OCI-LY3 (cell line): ENCODE measurements around the gene NEU2.

Experiments used
- H2AFZ ChIP-seq: fragments of 200-600, 300-600 bp; shearing (Covaris generic); 2 replicates; pipeline ENCODE4 v1.6.0; 2014; ENCODE audit warnings: antibody characterized with exemption, low read depth, low read length
- H3K27ac ChIP-seq: fragments of 200-600, 300-600 bp; sonication (generic); 2 replicates; pipeline ENCODE4 v1.5.1; 2014; ENCODE audit warnings: mild to moderate bottlenecking, low read length, moderate library complexity, mixed read lengths
- H3K27me3 ChIP-seq: fragments of 200-600, 300-600 bp; sonication (generic); 2 replicates; pipeline ENCODE4 v1.6.1; 2014; ENCODE audit warnings: low read depth, low read length, mixed read lengths
- H3K36me3 ChIP-seq: fragments of 200-600, 300-600 bp; sonication (generic); replicated peaks from 2 replicates; pipeline ENCODE3; 2014; ENCODE audit warnings: low read depth, low read length, mixed read lengths
- H3K4me1 ChIP-seq: fragments of 300-600, 200-600 bp; sonication (generic); 2 replicates; pipeline ENCODE4 v1.6.1; 2014; ENCODE audit warnings: low read length, mixed read lengths
- H3K4me2 ChIP-seq: fragments of 200-600, 300-600 bp; sonication (generic); 2 replicates; pipeline ENCODE4 v1.6.1; 2014; ENCODE audit warnings: low read length, mixed read lengths
- H3K4me3 ChIP-seq: fragments of 300-600, 200-600 bp; sonication (generic); 2 replicates; pipeline ENCODE4 v1.5.1; 2014; ENCODE audit warnings: antibody characterized with exemption, mild to moderate bottlenecking, low read length, moderate library complexity
- H3K79me2 ChIP-seq: fragments of 300-600, 200-600 bp; shearing (Covaris generic); 2 replicates; pipeline ENCODE4 v1.6.1; 2014; ENCODE audit warnings: mild to moderate bottlenecking, low read length, mixed read lengths
- H3K9ac ChIP-seq: fragments of 300-600, 200-600 bp; shearing (Covaris generic); 2 replicates; pipeline ENCODE4 v1.6.0; 2014; ENCODE audit warnings: mild to moderate bottlenecking, low read length, moderate library complexity
- H3K9me3 ChIP-seq: fragments of 200-600, 300-600 bp; shearing (Covaris generic); 2 replicates; pipeline ENCODE4 v1.6.1; 2014; ENCODE audit warnings: low read length, mixed read lengths; ENCODE audit not compliant: insufficient read depth
- H4K20me1 ChIP-seq: fragments of 200-600, 300-600 bp; sonication (generic); 2 replicates; pipeline ENCODE4 v1.6.1; 2016; ENCODE audit warnings: low read length, mixed read lengths; ENCODE audit not compliant: insufficient read depth
- CTCF ChIP-seq: fragments of 200-600, 300-600 bp; sonication (generic); IDR thresholded peaks from 2 replicates; pipeline ENCODE4 v1.5.1; 2014; ENCODE audit warnings: antibody characterized with exemption, low read length, low read depth
- EZH2phosphoT487 ChIP-seq: fragments of 200-600 bp; shearing (Covaris generic); IDR thresholded peaks from 2 replicates; pipeline ENCODE4 v1.6.1; 2018; ENCODE audit warnings: antibody characterized with exemption, mixed run types, low read depth

Gene NEU2

GRCh38 chr2:233040571-233040970, 8.1 kb downstream of the NEU2 start:
- Histone ChIP-seq H2AFZ (no peak overlapping the region), H3K4me1 (no peaks in the 10 kb centered on the region), H4K20me1 (no peaks in the 10 kb centered on the region), H3K79me2 (no peaks in the 10 kb centered on the region), H3K4me2 (no peak overlapping the region), H3K36me3 (no peaks in the 10 kb centered on the region), H3K4me3 (no peak overlapping the region), H3K27ac (no peak overlapping the region), H3K9me3 (no peaks in the 10 kb centered on the region), H3K9ac (no peak overlapping the region), H3K27me3 (no peaks in the 10 kb centered on the region)
- no peak for TF ChIP-seq EZH2phosphoT487
- no peak for TF ChIP-seq CTCF

- H3K4me3 ChIP-seq: no peak overlapping the region
- H2AFZ ChIP-seq: no peak overlapping the region
- no peak overlapping the region for H3K27ac ChIP-seq
- no peaks in the 10 kb centered on the region for H4K20me1 ChIP-seq
- no peak overlapping the region for H3K9ac ChIP-seq
- H3K27me3 ChIP-seq: no peaks in the 10 kb centered on the region
- no peaks in the 10 kb centered on the region for H3K36me3 ChIP-seq
- TF ChIP-seq EZH2phosphoT487 (no peak), CTCF (no peak)
- no peaks in the 10 kb centered on the region for H3K4me1 ChIP-seq
- no peaks in the 10 kb centered on the region for H3K9me3 ChIP-seq
- H3K79me2 ChIP-seq: no peaks in the 10 kb centered on the region
- H3K4me2 ChIP-seq: no peak overlapping the region
Measured at GRCh38 chr2:233041722-233042323, 9.4 kb downstream of the NEU2 start.

GRCh38 chr2:233042549-233042948, 10.1 kb downstream of the NEU2 start:
- Histone ChIP-seq H3K27me3 (no peaks in the 10 kb centered on the region), H3K4me1 (no peaks in the 10 kb centered on the region), H2AFZ (no peak overlapping the region), H3K36me3 (no peaks in the 10 kb centered on the region), H3K27ac (no peak overlapping the region), H3K9ac (no peak overlapping the region), H3K4me2 (no peak overlapping the region), H4K20me1 (no peaks in the 10 kb centered on the region), H3K79me2 (no peaks in the 10 kb centered on the region), H3K4me3 (no peak overlapping the region), H3K9me3 (no peaks in the 10 kb centered on the region)
- TF ChIP-seq EZH2phosphoT487 (no peak), CTCF (no peak)

DNA sequence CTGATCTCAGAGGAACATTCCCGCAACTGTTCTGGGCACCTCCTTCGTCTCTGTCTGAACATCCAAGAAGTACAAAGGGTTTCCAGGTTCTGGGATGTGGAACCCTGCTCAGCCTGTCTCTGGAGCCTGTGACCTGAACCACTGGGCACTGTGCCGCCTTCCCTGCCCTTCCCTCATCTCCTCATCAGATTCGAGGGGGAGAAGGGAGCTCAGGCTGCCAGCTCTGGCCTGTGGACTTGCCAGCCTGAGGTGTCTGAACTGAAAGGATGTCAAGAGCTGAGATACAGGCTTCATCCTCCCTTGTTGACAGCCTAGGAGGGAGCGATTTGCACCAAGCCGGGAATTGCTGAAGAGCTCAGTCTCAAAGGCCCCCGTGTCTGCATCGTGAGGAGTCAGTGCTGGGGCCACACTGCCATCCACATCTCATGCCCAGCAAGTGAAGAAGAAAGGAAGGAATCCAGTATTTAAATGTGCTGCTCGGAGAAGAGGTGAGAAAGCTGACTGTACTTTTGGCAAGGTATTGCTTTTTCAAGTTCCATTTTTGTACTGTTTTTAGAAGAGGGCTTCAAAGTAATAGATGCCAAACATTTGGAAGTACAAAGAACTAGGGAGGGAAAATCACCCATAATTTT, 12.6 kb downstream of the NEU2 start:
- Histone ChIP-seq H3K4me2 (no peak overlapping the region), H4K20me1 (no peaks in the 10 kb centered on the region), H2AFZ (no peak overlapping the region), H3K36me3 (no peaks in the 10 kb centered on the region), H3K4me1 (no peaks in the 10 kb centered on the region), H3K4me3 (no peak overlapping the region), H3K9me3 (no peaks in the 10 kb centered on the region), H3K79me2 (no peaks in the 10 kb centered on the region), H3K27ac (no peak overlapping the region), H3K27me3 (no peaks in the 10 kb centered on the region), H3K9ac (no peak overlapping the region)
- TF ChIP-seq EZH2phosphoT487 (no peak), CTCF (no peak)
